Neural cell (in vitro differentiated cells): ENCODE data around the gene PDE3B. TPM values are rescaled to one million over a fixed set of nuclear protein-coding genes. Genes with fewer than 3 reads are reported as not detected.
"Not testable (repeated sequence)": the region's sequence is repeated elsewhere in the genome, so short reads cannot be mapped to it uniquely, and the experiment has no call there.

Source experiments
- H2AFZ ChIP-seq: fragments of 200-600, 300-800 bp; sonication (generic), shearing (Covaris generic); 2 replicates; pipeline ENCODE4 v1.6.0; 2014; ENCODE audit warnings: low read depth, mild to moderate bottlenecking, antibody characterized with exemption, low read length, moderate library complexity
- H3F3A ChIP-seq: fragments of 200-600 bp; shearing (Covaris generic); 2 replicates; pipeline ENCODE4 v1.6.1; 2016; ENCODE audit warnings: mild to moderate bottlenecking, moderate library complexity, mixed read lengths, antibody characterized with exemption, low read length; ENCODE audit not compliant: insufficient read depth, poor library complexity, severe bottlenecking
- H3K27ac ChIP-seq: fragments of 200-600, 300-800 bp; sonication (generic), shearing (Covaris generic); 2 replicates; pipeline ENCODE4 v1.5.1; 2014; ENCODE audit warnings: mild to moderate bottlenecking, low read length, moderate library complexity
- H3K27me3 ChIP-seq: fragments of 300-800, 200-600 bp; sonication (generic), shearing (Covaris generic); 2 replicates; pipeline ENCODE4 v1.6.0; 2014; ENCODE audit warnings: mild to moderate bottlenecking, low read depth, low read length, moderate library complexity; ENCODE audit not compliant: insufficient read depth
- H3K36me3 ChIP-seq: fragments of 300-800, 200-600 bp; sonication (generic), shearing (Covaris generic); 2 replicates; pipeline ENCODE4 v1.5.1; 2014; ENCODE audit warnings: mild to moderate bottlenecking, antibody characterized with exemption, low read length, moderate library complexity; ENCODE audit not compliant: insufficient read depth
- H3K4me2 ChIP-seq: fragments of 300-800, 200-600 bp; sonication (generic), shearing (Covaris generic); 2 replicates; pipeline ENCODE4 v1.6.0; 2014; ENCODE audit warnings: mild to moderate bottlenecking, low read length
- H3K4me3 ChIP-seq: fragments of 300-800, 200-600 bp; sonication (generic), shearing (Covaris generic); 2 replicates; pipeline ENCODE4 v1.5.1; 2014; ENCODE audit warnings: mild to moderate bottlenecking, low read length, moderate library complexity
- H3K79me2 ChIP-seq: fragments of 200-600 bp; shearing (Covaris generic); replicated peaks from 2 replicates; pipeline ENCODE4 v1.6.0; 2014; ENCODE audit warnings: mild to moderate bottlenecking, low read length, moderate library complexity; ENCODE audit not compliant: insufficient read depth
- H3K9ac ChIP-seq: fragments of 300-800, 200-600 bp; sonication (generic), shearing (Covaris generic); 2 replicates; pipeline ENCODE4 v1.6.1; 2016; ENCODE audit warnings: mild to moderate bottlenecking, low read length, mixed read lengths
- H3K9me2 ChIP-seq: fragments of 200-600 bp; shearing (Covaris generic); 2 replicates; pipeline ENCODE4 v1.6.1; 2016; ENCODE audit warnings: mild to moderate bottlenecking, low read length, mixed read lengths; ENCODE audit not compliant: insufficient read depth
- H3K9me3 ChIP-seq: fragments of 200-600, 300-800 bp; sonication (generic), shearing (Covaris generic); 2 replicates; pipeline ENCODE4 v1.6.1; 2016; ENCODE audit warnings: mild to moderate bottlenecking, mixed run types, low read length, moderate library complexity, mixed read lengths
- H4K20me1 ChIP-seq: fragments of 200-600 bp; shearing (Covaris generic); 2 replicates; pipeline ENCODE4 v1.6.1; 2016; ENCODE audit warnings: mild to moderate bottlenecking, mixed run types; ENCODE audit not compliant: insufficient read depth
- EP300 ChIP-seq: fragments of 450-650 bp; conservative IDR thresholded peaks from 2 replicates; pipeline ENCODE4 v1.6.1; 2014; ENCODE audit warnings: antibody characterized with exemption, mild to moderate bottlenecking, moderate library complexity; ENCODE audit not compliant: poor library complexity, severe bottlenecking
- EZH2 ChIP-seq: fragments of 200-600, 300-800 bp; shearing (Covaris generic), sonication (generic); IDR thresholded peaks from 2 replicates; pipeline ENCODE4 v1.6.1; 2014; ENCODE audit warnings: antibody characterized with exemption, low read length, borderline replicate concordance, mild to moderate bottlenecking; ENCODE audit not compliant: insufficient read depth, poor library complexity, severe bottlenecking
- MXI1 ChIP-seq: fragments of 450-650 bp; conservative IDR thresholded peaks from 2 replicates; pipeline ENCODE4 v1.6.1; 2014; ENCODE audit warnings: antibody characterized with exemption, mild to moderate bottlenecking; ENCODE audit not compliant: poor library complexity, severe bottlenecking
- POLR2AphosphoS5 ChIP-seq: IDR thresholded peaks from 2 replicates; pipeline ENCODE4 v1.6.1; 2012
- RAD21 ChIP-seq: fragments of 450-650 bp; conservative IDR thresholded peaks from 2 replicates; pipeline ENCODE4 v1.6.1; 2014; ENCODE audit warnings: antibody characterized with exemption, mild to moderate bottlenecking, moderate library complexity
- REST ChIP-seq: IDR thresholded peaks from 2 replicates; pipeline ENCODE4 v1.6.1; 2012; ENCODE audit warnings: borderline replicate concordance
- SMC3 ChIP-seq: fragments of 450-650 bp; conservative IDR thresholded peaks from 2 replicates; pipeline ENCODE4 v1.6.1; 2014; ENCODE audit warnings: antibody characterized with exemption, mild to moderate bottlenecking, moderate library complexity; ENCODE audit not compliant: poor library complexity
- TAF1 ChIP-seq: IDR thresholded peaks from 2 replicates; pipeline ENCODE4 v1.6.1; 2012; ENCODE audit warnings: low read depth
- polyA plus RNA-seq: library from polyadenylated mRNA; depleted of rRNA; stranded (reverse); fragments of >200 nt; gene quantifications from 2 replicates; pipeline ENCODE4 v1.2.3, GENCODE V29; 2014

Gene PDE3B
- polyA plus RNA-seq, 1 donor from 2014 or later: 13.8 TPM

DNA sequence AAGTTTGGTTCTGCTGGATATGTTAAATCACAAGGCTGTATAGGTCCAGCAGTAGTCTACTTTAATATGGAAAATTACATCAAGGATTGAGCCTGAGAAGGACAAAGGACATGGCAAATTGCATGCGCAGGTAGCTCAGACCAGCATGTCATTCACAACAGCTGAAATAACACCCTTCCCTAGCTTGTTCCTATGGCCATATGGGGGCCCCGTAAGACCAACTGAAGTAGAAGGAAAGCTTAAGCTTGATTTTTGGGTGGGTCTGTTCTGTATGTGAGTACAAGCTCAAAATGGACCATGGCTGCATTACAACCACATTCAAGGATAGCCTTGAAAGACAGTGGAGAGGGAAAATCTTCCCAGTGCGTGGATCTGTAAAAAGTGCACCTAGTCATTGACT lies 20.6 kb upstream of the PDE3B start:
- H3K36me3 ChIP-seq: no peaks in the 10 kb centered on the region
- no peaks in the 10 kb centered on the region for H3K27me3 ChIP-seq
- H3K79me2 ChIP-seq: no peaks in the 10 kb centered on the region
- H3K4me3 ChIP-seq: no peak overlapping the region
- no peaks in the 10 kb centered on the region for H3F3A ChIP-seq
- H3K9me3 ChIP-seq: no peaks in the 10 kb centered on the region
- H3K27ac ChIP-seq: no peak overlapping the region
- TF ChIP-seq EP300 (no peak), SMC3 (no peak), REST (no peak), TAF1 (no peak), RAD21 (no peak)
- H3K9me2 ChIP-seq: no peaks in the 10 kb centered on the region
- no peaks in the 10 kb centered on the region for H4K20me1 ChIP-seq
- no peak overlapping the region for H2AFZ ChIP-seq
- no peak overlapping the region for H3K9ac ChIP-seq
- H3K4me2 ChIP-seq: no peak overlapping the region

- H3K79me2 ChIP-seq: no peaks in the 10 kb centered on the region
- H3K9ac ChIP-seq: no peak overlapping the region
- TF ChIP-seq EP300 (no peak), RAD21 (no peak), EZH2 (no peak), TAF1 (no peak)
- no peaks in the 10 kb centered on the region for H3K27me3 ChIP-seq
- H3K4me2 ChIP-seq: no peak overlapping the region
- no peaks in the 10 kb centered on the region for H3F3A ChIP-seq
- H3K9me3 ChIP-seq: no peaks in the 10 kb centered on the region
- H3K27ac ChIP-seq: no peak overlapping the region
- H3K9me2 ChIP-seq: no peaks in the 10 kb centered on the region
- no peaks in the 10 kb centered on the region for H3K36me3 ChIP-seq
- no peak overlapping the region for H2AFZ ChIP-seq
- no peak overlapping the region for H3K4me3 ChIP-seq
- no peaks in the 10 kb centered on the region for H4K20me1 ChIP-seq
Observed at GRCh38 chr11:14625586-14626205, 17.9 kb upstream of the PDE3B start.

- Histone ChIP-seq H3K36me3 (no peaks in the 10 kb centered on the region), H3F3A (no peaks in the 10 kb centered on the region), H2AFZ (no peak overlapping the region), H3K9me2 (no peaks in the 10 kb centered on the region), H3K4me2 (no peak overlapping the region), H3K9ac (no peak overlapping the region), H3K27ac (no peak overlapping the region), H3K27me3 (no peaks in the 10 kb centered on the region), H3K4me3 (no peak overlapping the region), H3K79me2 (no peaks in the 10 kb centered on the region), H3K9me3 (no peaks in the 10 kb centered on the region), H4K20me1 (no peaks in the 10 kb centered on the region)
- TF ChIP-seq POLR2AphosphoS5 (no peak), MXI1 (no peak), EZH2 (no peak)
Observed at GRCh38 chr11:14626650-14627049, 17.0 kb upstream of the PDE3B start.

- H4K20me1 ChIP-seq, H3K4me2 ChIP-seq, H3K9me3 ChIP-seq, H3K27me3 ChIP-seq, H3K79me2 ChIP-seq, H2AFZ ChIP-seq, H3K9ac ChIP-seq, H3K36me3 ChIP-seq, H3F3A ChIP-seq, H3K9me2 ChIP-seq, H3K4me3 ChIP-seq, H3K27ac ChIP-seq: not testable (repeated sequence)
Observed at GRCh38 chr11:14633506-14634224, 9.9 kb upstream of the PDE3B start.
